Activated CD4-positive, alpha-beta T cell treated with anti-CD3 and anti-CD28 coated beads, Interleukin-2, amount 50 U/mL, for 24 hours (primary cell): ENCODE measurements around the gene BGN.

Experiments used
- DNase-seq, 2 donors: peaks; one replicate each; pipeline ENCODE4 v3.0.0-alpha.2; 2020; ENCODE audit warnings: low read depth in 1 of 2, low spot score in 1 of 2

Gene BGN

DNA sequence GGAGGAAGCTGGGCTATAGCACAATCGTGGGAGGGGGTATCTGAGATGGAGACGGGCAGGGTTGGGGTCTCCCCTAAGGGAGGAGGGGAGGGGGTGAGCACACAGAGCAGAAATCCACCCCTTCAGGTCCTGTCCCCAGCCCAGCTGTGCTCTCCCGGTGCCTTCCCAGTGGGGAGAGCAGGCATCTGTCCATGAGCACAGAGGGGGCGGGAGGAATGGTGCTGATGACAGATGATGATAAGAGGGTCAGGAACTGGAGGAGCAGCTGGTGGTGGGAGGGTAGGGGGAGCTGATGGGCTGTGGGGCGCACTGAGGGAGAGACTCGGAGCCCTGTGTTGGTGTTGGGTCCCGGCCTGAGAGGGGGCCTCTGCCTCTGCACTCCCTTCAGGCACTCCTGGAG, 31.3 kb downstream of the BGN start:
- no peak for DNase-seq

DNA sequence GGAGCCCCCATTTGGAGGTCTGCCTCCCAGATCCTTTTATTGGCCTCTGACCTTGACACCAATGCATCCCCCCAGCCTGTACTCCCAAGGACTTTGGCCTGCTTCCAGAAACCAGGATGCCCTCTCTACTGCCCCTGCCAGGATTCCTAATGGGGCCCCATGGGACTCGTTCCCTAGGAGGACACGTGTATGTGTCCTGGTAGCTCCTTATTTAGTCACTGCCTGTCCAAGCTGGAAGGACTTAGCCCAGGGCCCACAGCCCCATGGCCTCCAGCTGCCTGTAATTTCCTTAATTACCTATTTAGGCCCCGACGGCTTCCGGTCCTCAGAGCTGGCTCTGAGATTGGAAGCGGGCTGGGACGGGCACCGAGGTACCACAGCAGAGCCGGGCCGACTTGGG, 32.0 kb downstream of the BGN start:
- DNase-seq: no peak

DNA sequence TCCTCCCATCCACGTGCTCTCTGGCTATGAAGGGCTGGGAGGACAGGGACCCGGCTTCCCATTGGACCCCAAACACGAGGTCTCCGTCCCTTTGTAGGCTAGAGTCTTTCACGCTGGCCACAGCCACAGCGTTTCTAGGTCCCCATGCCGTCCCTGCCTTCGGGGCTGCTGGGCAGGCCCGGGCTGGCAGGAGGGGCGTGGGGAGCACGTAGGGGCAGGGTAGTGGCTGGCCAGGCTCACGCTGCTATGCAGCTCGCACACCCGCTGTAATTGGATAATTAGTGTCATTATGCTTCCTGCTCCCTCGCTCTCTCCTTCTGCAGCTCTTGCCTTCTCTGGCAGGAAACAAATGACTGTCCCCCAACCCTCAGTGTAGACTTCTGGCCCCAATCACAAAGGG, 32.4 kb downstream of the BGN start:
- no peak for DNase-seq

DNA sequence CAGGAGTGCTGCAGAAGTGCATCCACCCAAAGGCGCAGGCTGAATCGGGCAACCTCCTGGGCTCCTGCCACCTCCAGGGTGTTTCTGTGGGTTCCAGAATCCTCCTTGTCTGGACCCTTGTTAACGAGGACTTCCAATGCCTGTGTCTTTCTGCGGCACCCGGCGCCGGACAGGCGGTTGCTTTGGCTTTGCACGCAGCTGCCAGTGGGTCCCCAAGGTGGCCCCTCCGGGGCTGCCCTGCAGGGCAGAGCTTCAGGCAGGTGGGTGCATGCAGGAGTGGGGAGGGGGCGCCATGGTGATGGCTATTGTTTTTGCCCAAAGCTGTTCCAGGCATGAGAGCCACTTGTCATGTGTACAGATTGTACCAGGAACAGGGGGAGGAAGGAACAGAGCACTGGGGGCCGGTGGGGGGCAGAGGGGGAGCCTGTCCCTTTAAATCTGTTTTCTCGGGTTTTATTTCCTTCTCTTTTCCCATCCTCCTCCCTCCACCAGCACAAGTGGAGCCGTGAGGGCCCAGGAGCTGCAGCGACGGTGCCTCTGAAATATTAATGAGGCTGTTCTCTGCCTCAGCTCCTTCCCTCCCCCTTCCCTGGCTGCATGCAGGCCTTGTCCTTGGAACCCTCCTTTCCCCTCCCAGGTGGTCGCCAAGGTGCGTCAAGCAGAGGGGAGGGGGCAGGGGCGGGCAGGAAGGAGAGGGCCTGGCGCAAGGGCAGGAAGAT, 35.8 kb downstream of the BGN start:
- no peak for DNase-seq

DNA sequence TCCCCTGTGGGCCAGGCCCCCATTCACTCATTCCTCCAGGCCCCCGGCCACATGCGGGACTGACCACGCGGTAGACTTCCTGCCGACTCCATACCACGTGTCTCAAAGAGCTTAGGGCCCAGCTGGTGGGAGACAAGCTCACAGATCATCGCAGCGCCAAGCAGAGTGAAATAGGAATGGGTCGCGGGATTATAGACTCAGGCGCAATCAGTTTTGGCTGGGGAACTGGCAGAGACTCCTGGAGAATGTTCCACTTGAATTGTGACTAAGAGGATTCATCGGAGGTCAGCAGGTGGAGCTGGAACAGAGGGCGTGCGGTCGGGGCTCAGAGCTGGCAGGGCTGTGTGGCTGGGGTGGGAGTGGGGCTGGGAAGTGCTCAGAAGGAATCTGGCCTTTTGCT, 38.3 kb downstream of the BGN start:
- DNase-seq: no peak

- no peak for DNase-seq
Observed at GRCh38 chrX:153537080-153537479, 42.3 kb downstream of the BGN start.

DNA sequence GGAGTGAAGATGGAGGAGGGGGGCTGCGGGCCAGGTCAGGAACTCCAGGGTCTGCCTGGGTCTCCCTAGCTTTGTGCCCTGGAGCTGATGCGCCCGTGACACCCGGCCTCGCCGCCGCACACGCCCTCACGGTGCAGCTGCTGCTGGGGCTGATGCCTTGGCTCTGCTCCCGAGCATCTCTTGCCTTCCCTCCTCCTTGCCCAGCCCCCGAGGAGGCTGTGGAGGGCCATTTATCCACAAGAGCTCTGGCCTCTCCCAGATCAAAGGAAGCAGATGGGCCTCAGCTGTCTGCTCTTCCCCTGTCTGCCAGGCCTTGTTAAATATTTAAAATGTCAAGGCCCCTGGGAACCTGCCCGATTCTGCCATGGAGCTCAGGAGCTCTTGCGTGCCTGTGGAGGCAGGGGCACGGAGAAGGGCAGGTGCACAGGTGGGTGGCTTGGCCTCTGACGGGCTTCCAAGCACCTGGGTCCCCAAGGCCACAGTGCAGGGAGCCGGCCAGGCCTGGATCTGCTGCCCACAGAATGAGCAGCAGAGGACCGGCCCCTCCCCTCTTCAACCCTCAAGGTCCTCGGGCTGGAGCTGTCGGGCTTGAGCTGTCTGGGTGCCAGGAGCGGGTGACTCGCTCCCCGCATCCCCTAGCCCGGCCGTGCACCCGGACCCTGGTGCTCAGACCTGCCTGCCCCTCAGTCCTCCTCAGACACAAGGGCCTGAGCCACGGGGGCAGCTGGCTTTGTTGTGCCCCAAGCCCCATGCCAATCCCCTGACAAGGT, 42.9 kb downstream of the BGN start:
- DNase-seq: no peak

- DNase-seq: no peak
Observed at GRCh38 chrX:153538424-153538823, 43.6 kb downstream of the BGN start.

DNA sequence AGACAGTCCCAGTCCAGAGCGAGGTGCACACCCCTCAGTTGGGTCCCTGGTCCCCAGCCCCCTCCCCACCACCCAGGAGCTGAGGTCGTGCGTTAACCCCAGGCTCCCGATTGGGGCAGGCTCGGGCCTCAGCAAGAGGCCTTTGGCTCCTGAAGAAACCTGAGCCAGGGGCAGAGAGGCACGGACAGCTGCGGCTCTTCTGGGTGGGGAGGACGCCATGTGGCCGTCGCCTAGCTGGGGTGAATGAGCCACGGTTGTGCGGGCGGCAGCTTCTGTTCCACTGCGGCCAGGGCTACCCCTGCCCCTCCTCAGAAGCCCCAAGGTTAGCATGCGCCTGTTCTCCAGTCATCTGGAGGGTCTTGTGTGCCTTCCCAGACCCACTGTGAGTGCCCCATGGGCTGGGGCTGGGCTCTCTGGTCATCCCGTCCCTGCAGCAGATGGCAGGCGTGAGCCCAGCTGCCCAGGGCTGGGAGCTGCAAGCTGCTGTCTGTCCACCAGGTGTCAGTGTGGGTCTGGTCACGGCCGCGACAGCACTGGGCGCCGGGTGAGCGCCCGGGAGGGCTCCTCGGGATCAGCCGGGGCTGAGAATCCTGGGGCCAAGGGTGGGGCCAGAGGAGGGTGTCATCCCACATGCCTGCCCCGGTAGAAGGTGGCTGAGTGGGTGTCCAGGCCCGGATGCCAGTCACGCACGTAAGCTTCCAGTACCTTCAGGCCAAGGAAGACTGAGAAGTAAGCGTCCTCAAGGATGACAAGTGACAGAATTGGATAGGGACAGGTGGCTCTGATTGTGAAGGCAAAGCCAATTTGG, 44.6 kb downstream of the BGN start:
- peak; percentile 16 to 35 for DNase-seq

GRCh38 chrX:153539979-153540358, 45.2 kb downstream of the BGN start:
- no peak for DNase-seq

GRCh38 chrX:153544727-153545126, 49.9 kb downstream of the BGN start:
- no peak for DNase-seq

DNA sequence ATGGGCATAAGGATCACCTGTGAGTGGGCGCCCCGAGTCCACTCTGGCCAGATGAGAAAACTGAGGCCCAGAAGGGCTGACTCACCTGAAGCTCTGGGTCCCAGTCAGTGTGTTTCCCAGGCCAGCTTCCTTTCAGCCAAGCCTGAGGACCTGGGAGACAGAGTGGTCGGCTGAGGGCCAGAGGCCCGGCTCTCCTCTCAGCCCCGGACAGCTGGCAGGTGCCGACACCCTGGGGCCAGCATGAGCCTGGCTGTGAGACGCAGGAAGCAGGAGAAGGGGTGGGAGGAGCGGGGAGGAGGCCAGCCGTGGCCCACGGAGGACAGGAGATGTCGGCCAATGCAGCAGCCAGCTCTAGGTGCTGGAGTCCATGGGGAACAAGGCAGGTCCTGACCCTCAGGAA, 51.6 kb downstream of the BGN start:
- no peak for DNase-seq

DNA sequence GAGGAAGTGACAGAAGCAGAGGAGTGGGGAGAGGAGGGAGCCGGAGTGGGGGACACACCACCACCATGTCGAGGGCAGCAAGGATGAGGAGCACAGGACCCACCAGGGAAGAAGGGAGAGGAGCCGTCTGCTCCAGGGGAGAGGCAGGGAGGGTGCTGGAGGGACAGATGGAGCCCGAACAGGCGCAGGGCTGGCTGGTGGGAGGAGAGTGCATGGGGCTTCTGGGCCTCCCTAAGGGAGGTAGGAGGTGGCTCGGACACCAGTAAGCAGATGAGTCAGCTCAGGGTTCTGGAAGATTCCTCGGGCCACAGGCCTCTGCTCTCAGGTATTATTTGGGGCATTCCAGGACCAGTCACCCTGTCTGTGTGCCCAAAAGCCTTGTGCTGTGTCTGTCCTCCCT, 52.4 kb downstream of the BGN start:
- no peak for DNase-seq

GRCh38 chrX:153549231-153549630, 54.5 kb downstream of the BGN start:
- DNase-seq: no peak

DNA sequence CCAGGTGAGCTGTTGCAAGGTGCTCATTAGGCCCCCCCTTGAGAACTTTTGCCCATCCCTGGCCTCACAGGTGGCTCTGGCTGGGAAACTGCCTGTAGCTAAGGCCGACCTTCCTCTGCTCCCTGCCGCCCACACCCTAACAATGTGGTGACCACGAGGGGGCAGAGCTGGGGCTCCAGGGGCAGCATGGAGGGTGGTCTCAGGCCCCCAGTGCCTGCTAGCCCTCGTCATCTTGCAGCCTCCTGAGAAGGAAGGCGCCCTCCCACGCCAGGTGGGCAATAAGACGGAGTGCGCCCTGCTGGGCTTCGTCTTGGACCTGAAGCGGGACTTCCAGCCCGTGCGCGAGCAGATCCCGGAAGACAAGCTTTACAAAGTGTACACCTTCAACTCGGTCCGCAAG, 55.0 kb downstream of the BGN start:
- no peak for DNase-seq

DNA sequence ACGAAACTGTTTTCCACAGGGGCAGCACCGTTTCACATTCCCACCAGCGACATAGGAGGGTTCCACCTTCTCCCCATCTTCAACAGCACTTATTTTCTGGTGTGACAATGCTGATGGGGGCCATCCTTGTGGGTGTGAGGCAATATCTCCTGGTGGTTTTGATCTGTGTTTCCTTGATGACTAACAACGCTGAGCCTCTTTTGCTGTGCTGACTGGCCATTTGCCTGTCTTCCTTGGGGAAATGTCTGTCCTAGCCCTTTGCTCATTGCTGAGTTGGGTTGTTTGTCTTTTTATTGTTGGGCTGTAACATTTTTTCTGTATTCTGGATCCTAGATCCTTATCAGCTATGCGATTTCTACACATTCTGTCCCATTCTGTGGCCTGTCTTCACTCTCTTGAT, 56.4 kb downstream of the BGN start:
- no peak for DNase-seq

- peak; percentile 32 to 34 for DNase-seq
Observed at GRCh38 chrX:153554519-153555167, 59.9 kb downstream of the BGN start.

GRCh38 chrX:153556767-153557166, 62.0 kb downstream of the BGN start:
- no peak for DNase-seq

DNA sequence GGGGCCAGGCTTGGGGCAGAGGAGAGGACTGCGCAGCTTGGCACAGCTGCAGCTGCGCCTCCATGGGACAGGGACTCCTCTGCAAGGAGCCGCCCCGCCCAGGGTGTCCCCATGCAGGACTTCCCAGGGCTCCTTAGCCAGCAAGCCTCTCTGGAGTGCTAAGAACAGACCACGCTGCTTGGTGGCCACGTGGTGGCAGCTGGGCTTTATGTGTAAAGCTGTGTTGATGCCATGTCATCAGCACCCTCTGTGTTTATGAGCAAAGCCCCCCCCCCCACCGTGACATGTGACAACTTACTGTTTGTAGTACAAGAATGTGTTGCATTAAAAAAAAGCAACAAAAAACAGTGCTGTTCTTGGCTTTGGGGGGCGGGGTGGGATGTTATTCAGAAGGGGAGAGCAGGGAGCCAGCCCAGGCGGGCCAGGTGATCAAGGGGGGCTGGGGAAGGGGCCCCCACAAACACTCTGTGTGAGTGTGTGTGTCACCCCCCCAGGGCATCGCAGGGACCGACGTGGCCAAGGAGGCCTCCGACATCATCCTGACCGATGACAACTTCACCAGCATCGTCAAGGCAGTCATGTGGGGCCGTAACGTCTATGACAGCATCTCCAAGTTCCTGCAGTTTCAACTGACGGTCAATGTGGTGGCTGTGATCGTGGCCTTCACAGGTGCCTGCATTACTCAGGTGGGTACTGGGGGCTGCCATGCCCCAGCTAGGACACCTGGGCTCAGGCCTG, 63.0 kb downstream of the BGN start:
- DNase-seq: no peak
